ENCODE measurements around the gene HMGB2. TPM values are rescaled to one million over a fixed set of nuclear protein-coding genes. Genes with fewer than 3 reads are reported as not detected.

HMGB2 gene
- total and polyA plus RNA-seq, 2 of the 8 experiments (the other 6 are each of a cell fraction or from before 2014, with no cell fraction given) = 54.7 to 218 TPM

GRCh38 chr4:173316060-173316459 lies 18.1 kb downstream of the HMGB2 start (continued):
- TF ChIP-seq CTCF (IDR thresholded peaks at IDR 0.05; ENCODE audit: control extremely low read depth in 1 of 3, insufficient read depth in 1 of 3, low read depth in 1 of 3, low read length in 3 of 3) (no peak), POLR2A (IDR thresholded peaks at IDR 0.05; ENCODE audit: control extremely low read depth in 1 of 2, low read depth in 2 of 2, low read length in 2 of 2) (no peak), YY1 (IDR thresholded peaks at IDR 0.05; ENCODE audit: low read depth, low read length) (no peak)
